Measurements from ENCODE around the gene CAPN12. TPM values are rescaled to one million over a fixed set of nuclear protein-coding genes. Genes with fewer than 3 reads are reported as not detected.

Gene CAPN12
- total RNA-seq, 2 experiments from 2014 or later = 1.6 to 2.0 TPM

DNA sequence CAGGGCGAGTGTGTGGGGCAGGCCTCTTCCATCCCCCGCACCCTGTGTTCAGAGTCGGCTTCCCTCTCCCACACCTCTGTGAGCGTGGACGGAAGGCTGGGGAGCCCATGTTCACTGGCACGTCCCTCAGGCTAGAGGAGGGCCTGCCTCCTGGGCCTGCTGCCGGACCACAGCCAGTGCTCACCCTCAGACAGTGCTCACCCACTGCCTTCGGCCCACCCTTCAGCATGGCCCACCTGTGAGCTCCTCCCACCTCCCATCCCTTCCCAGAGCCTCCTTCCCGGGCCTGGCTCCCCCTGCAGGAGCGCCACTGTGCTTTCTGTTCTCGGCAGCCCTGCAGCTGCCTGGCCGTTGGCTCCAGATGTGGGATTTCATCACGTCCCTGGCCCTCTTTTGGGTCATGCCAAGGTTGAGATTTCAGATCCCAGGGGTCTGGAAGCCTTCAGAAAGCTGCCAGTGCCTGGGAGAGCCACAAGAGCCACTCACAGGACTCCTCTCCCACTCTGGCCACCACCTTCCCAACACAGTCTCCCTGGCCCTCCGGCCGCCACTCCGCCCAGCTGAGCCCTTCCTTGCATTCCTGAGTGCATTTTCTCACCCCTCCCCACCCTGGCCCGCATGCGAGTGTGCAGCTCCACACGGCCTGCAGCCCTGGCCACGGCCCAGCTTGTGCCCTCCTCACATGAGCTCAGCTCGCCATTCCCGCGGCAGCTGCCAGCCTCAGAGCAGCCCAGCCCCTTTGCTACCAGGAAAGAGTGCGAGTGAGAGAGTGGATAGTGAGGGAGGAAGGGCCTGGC is 25.3 kb downstream of the CAPN12 start:
- H3K9me3 Mint-ChIP-seq = no peaks in the 10 kb centered on the region
- ATAC-seq (ENCODE audit: poor library complexity) (no peak), DNase-seq (no peak)
- Histone ChIP-seq H3K27ac (ENCODE audit: low read depth in 1 of 2, low read length in 2 of 2) (no peak overlapping the region), H3K4me1 (ENCODE audit: insufficient read depth, low read length) (no peaks in the 10 kb centered on the region), H3K4me3 (ENCODE audit: low read length) (no peak overlapping the region), H3K9me3 (ENCODE audit: control insufficient read depth in 1 of 2, insufficient read depth in 1 of 2, low read length in 2 of 2) (no peaks in the 10 kb centered on the region), H3K36me3 (ENCODE audit: insufficient read depth, low read length) (peaks cover 64% of the 10 kb centered on the region), H3K27me3 (ENCODE audit: control insufficient read depth in 1 of 2, insufficient read depth in 2 of 2, low read length in 2 of 2) (no peaks in the 10 kb centered on the region)
- no peak overlapping the region for H3K4me3 Mint-ChIP-seq
- no peaks in the 10 kb centered on the region for H3K27me3 Mint-ChIP-seq
- H3K27ac Mint-ChIP-seq = no peak overlapping the region
- ChIA-PET POLR2A (no interaction called here), CTCF (interaction anchor here (1.8 kb wide), 1 partner anchor 84 kb away, joined by 4 read pairs; no protein-coding TSS in a partner anchor)
- H3K4me1 Mint-ChIP-seq (ENCODE audit: low read depth) = no peaks in the 10 kb centered on the region
- H3K36me3 Mint-ChIP-seq (ENCODE audit: low read depth) = peaks cover 28% of the 10 kb centered on the region
- TF ChIP-seq, protein P1, sequence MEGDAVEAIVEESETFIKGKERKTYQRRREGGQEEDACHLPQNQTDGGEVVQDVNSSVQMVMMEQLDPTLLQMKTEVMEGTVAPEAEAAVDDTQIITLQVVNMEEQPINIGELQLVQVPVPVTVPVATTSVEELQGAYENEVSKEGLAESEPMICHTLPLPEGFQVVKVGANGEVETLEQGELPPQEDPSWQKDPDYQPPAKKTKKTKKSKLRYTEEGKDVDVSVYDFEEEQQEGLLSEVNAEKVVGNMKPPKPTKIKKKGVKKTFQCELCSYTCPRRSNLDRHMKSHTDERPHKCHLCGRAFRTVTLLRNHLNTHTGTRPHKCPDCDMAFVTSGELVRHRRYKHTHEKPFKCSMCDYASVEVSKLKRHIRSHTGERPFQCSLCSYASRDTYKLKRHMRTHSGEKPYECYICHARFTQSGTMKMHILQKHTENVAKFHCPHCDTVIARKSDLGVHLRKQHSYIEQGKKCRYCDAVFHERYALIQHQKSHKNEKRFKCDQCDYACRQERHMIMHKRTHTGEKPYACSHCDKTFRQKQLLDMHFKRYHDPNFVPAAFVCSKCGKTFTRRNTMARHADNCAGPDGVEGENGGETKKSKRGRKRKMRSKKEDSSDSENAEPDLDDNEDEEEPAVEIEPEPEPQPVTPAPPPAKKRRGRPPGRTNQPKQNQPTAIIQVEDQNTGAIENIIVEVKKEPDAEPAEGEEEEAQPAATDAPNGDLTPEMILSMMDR (IDR thresholded peaks at IDR 0.05) = no peak
- intact Hi-C loops (cut with DNase I, micrococcal nuclease) = loop anchor here in 1 of 2 experiments (5.0 kb wide), 1 partner anchor 42 kb away; no protein-coding TSS in a partner anchor

DNA sequence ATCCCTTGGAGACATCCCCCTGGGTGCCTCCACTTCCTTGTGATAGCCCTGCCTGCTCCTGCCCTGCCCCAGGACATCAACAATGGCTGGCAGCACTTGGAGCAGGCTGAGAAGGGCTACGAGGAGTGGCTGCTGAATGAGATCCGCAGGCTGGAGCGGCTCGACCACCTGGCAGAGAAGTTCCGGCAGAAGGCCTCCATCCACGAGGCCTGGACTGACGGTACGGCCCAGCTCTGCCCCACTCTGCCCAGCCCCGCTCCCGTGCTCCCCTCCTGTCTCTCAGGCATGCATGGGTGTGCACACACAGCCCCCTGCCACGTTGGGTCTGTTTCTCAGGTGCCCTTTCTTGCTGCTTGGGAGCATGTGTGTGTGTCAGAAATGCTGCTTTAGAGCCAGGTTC is 26.4 kb downstream of the CAPN12 start:
- H3K27ac Mint-ChIP-seq = no peak overlapping the region
- no peaks in the 10 kb centered on the region for H3K4me1 Mint-ChIP-seq (ENCODE audit: low read depth)
- no peaks in the 10 kb centered on the region for H3K27me3 Mint-ChIP-seq
- intact Hi-C loops (cut with DNase I, micrococcal nuclease) = loop anchor here in 1 of 2 experiments (5.0 kb wide), 1 partner anchor 41 kb away; no protein-coding TSS in a partner anchor
- Histone ChIP-seq H3K36me3 (ENCODE audit: insufficient read depth, low read length) (peaks cover 64% of the 10 kb centered on the region), H3K9me3 (ENCODE audit: control insufficient read depth in 1 of 2, insufficient read depth in 1 of 2, low read length in 2 of 2) (no peaks in the 10 kb centered on the region), H3K4me1 (ENCODE audit: insufficient read depth, low read length) (no peaks in the 10 kb centered on the region), H3K4me3 (ENCODE audit: low read length) (no peak overlapping the region), H3K27me3 (ENCODE audit: control insufficient read depth in 1 of 2, insufficient read depth in 2 of 2, low read length in 2 of 2) (no peaks in the 10 kb centered on the region), H3K27ac (ENCODE audit: low read depth in 1 of 2, low read length in 2 of 2) (no peak overlapping the region)
- TF ChIP-seq, protein P1 (IDR thresholded peaks at IDR 0.05) = no peak
- no peak overlapping the region for H3K4me3 Mint-ChIP-seq
- ATAC-seq (ENCODE audit: poor library complexity) (no peak), DNase-seq (no peak)
- peaks cover 34% of the 10 kb centered on the region for H3K36me3 Mint-ChIP-seq (ENCODE audit: low read depth)
- POLR2A ChIA-PET = no interaction called here
- no peaks in the 10 kb centered on the region for H3K9me3 Mint-ChIP-seq
- CTCF ChIA-PET = no interaction called here

DNA sequence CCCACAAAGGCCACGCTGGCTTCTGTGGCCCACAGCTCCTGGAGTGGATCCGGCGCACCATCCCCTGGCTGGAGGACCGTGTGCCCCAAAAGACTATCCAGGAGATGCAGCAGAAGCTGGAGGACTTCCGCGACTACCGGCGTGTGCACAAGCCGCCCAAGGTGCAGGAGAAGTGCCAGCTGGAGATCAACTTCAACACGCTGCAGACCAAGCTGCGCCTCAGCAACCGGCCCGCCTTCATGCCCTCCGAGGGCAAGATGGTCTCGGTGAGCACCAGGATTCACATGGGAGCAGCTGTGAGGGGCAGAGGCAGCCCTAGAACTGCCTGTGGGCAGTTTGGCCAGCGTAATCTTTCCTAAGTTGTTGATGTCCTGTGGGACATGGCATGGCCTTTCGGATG is 27.2 kb downstream of the CAPN12 start:
- intact Hi-C loops (cut with DNase I, micrococcal nuclease) = loop anchor here in 1 of 2 experiments (5.0 kb wide), 1 partner anchor 40 kb away; no protein-coding TSS in a partner anchor
- H3K9me3 Mint-ChIP-seq = no peaks in the 10 kb centered on the region
- H3K4me3 Mint-ChIP-seq = no peak overlapping the region
- Histone ChIP-seq H3K9me3 (ENCODE audit: control insufficient read depth in 1 of 2, insufficient read depth in 1 of 2, low read length in 2 of 2) (no peaks in the 10 kb centered on the region), H3K36me3 (ENCODE audit: insufficient read depth, low read length) (peaks cover 61% of the 10 kb centered on the region), H3K27ac (ENCODE audit: low read depth in 1 of 2, low read length in 2 of 2) (no peak overlapping the region), H3K4me1 (ENCODE audit: insufficient read depth, low read length) (no peaks in the 10 kb centered on the region), H3K27me3 (ENCODE audit: control insufficient read depth in 1 of 2, insufficient read depth in 2 of 2, low read length in 2 of 2) (no peaks in the 10 kb centered on the region), H3K4me3 (ENCODE audit: low read length) (no peak overlapping the region)
- CTCF ChIA-PET = no interaction called here
- H3K4me1 Mint-ChIP-seq (ENCODE audit: low read depth) = no peaks in the 10 kb centered on the region
- H3K27me3 Mint-ChIP-seq = no peaks in the 10 kb centered on the region
- ATAC-seq (ENCODE audit: poor library complexity) (no peak), DNase-seq (no peak)
- POLR2A ChIA-PET = no interaction called here
- TF ChIP-seq, protein P1 (IDR thresholded peaks at IDR 0.05) = no peak
- H3K36me3 Mint-ChIP-seq (ENCODE audit: low read depth) = peaks cover 35% of the 10 kb centered on the region
- no peak overlapping the region for H3K27ac Mint-ChIP-seq
